Measurements from ENCODE around the gene ARIH2.

- TF ChIP-seq POLR2A (IDR thresholded peaks at IDR 0.05; ENCODE audit: low read depth, low read length) (no peak), POLR2AphosphoS5 (IDR thresholded peaks at IDR 0.05; ENCODE audit: insufficient read depth, low read depth, low read length) (no peak), CTCF (IDR thresholded peaks at IDR 0.05; ENCODE audit: extremely low read depth in 1 of 2, insufficient read depth in 1 of 2, low read depth in 1 of 2, low read length in 2 of 2) (no peak), EZH2 (IDR thresholded peaks at IDR 0.05; ENCODE audit: borderline replicate concordance, low read depth, low read length, severe bottlenecking) (no peak), MAX (IDR thresholded peaks at IDR 0.05; ENCODE audit: insufficient read depth, insufficient read length) (no peak)
Observed at GRCh38 chr3:48982686-48983085, 64.0 kb downstream of the ARIH2 start.

Measured in endothelial cell of umbilical vein (primary cell).